Gastrocnemius medialis (tissue), 4 donors: ENCODE results near the gene ATXN1.

Experiments
- POLR2A ChIP-seq, 2 donors: fragments of 450-650 bp; IDR thresholded peaks; one replicate each; pipeline ENCODE4 v1.6.1; 2017; ENCODE audit warnings: antibody characterized with exemption in 2 of 2, mild to moderate bottlenecking in 2 of 2, moderate library complexity in 2 of 2
- TF ChIP-seq, protein P1 (sequence below), 5 experiments: fragments of 450-650 bp in 3 of 5; fragments of 200-600 bp in 2 of 5; sonication (generic) in 2 of 5; IDR thresholded peaks in 4 of 5; conservative IDR thresholded peaks in 1 of 5; 1 replicate in 4 of 5; 2 replicates in 1 of 5; pipeline ENCODE4 v1.5.1; 2016 to 2019; ENCODE audit warnings: antibody characterized with exemption in 5 of 5, mild to moderate bottlenecking in 3 of 5, moderate library complexity in 3 of 5

- TF ChIP-seq POLR2A (IDR thresholded peaks at IDR 0.05): no peak
- TF ChIP-seq, protein P1, sequence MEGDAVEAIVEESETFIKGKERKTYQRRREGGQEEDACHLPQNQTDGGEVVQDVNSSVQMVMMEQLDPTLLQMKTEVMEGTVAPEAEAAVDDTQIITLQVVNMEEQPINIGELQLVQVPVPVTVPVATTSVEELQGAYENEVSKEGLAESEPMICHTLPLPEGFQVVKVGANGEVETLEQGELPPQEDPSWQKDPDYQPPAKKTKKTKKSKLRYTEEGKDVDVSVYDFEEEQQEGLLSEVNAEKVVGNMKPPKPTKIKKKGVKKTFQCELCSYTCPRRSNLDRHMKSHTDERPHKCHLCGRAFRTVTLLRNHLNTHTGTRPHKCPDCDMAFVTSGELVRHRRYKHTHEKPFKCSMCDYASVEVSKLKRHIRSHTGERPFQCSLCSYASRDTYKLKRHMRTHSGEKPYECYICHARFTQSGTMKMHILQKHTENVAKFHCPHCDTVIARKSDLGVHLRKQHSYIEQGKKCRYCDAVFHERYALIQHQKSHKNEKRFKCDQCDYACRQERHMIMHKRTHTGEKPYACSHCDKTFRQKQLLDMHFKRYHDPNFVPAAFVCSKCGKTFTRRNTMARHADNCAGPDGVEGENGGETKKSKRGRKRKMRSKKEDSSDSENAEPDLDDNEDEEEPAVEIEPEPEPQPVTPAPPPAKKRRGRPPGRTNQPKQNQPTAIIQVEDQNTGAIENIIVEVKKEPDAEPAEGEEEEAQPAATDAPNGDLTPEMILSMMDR (IDR thresholded peaks at IDR 0.05 in 4 of 5, conservative IDR thresholded peaks at IDR 0.05 in 1 of 5): no peak
Measured at GRCh38 chr6:16336911-16337294, 424.4 kb downstream of the ATXN1 start.
